SK-N-SH (cell line): ENCODE measurements around the gene MLLT1. TPM values are rescaled to one million over a fixed set of nuclear protein-coding genes. Genes with fewer than 3 reads are reported as not detected.

Experiments used
- CTCF ChIA-PET: fragments of 300-600, 350-600 bp; formaldehyde crosslinking; extraction: SDS; loops from one replicate; lab custom pipeline; 2021; lab: Yijun Ruan, JAX
- POLR2A ChIA-PET: fragments of 350-600 bp; sonication (Branson Sonifier 250); formaldehyde crosslinking; extraction: SDS; loops from one replicate; lab custom pipeline; 2020; ENCODE audit warnings: antibody characterized with exemption, inconsistent platforms; lab: Yijun Ruan, JAX
- DNase-seq: peaks from one replicate; pipeline ENCODE4 v3.0.0; 2012
- H2AFZ ChIP-seq: fragments of 200-600 bp; sonication (generic); 2 replicates; pipeline ENCODE4 v1.8.1; 2016; ENCODE audit warnings: antibody characterized with exemption, mild to moderate bottlenecking, low read depth
- H3F3A ChIP-seq: fragments of 200-600 bp; sonication (generic); replicated peaks from 2 replicates; pipeline ENCODE3; 2016; ENCODE audit warnings: antibody characterized with exemption, mild to moderate bottlenecking; ENCODE audit not compliant: insufficient read depth
- H3K27ac ChIP-seq, 2 experiments: fragments of 200-500 bp in 1 of 2; fragments of 200-600 bp in 1 of 2; sonication (Bioruptor generic) in 1 of 2; sonication (generic), shearing (Covaris generic) in 1 of 2; 2 replicates each; pipeline versions ENCODE4 v1.5.1 to v1.6.1; 2014 to 2016; ENCODE audit warnings: low read depth in 2 of 2, inconsistent platforms in 1 of 2, low read length in 1 of 2, mild to moderate bottlenecking in 1 of 2, mixed read lengths in 1 of 2
- H3K27me3 ChIP-seq: fragments of 200-600 bp; sonication (generic), shearing (Covaris generic); 2 replicates; pipeline ENCODE4 v1.6.1; 2016; ENCODE audit warnings: mixed run types; ENCODE audit not compliant: insufficient read depth
- H3K36me3 ChIP-seq, 2 experiments: fragments of 200-500 bp in 1 of 2; fragments of 200-600 bp in 1 of 2; sonication (Bioruptor generic) in 1 of 2; sonication (generic) in 1 of 2; replicated peaks in 1 of 2; 2 replicates each; pipeline versions ENCODE3 to v1.5.1; 2014 to 2016; ENCODE audit warnings: low read length in 1 of 2, mild to moderate bottlenecking in 1 of 2; ENCODE audit not compliant: insufficient read depth in 2 of 2, control insufficient read depth in 1 of 2
- H3K4me1 ChIP-seq, 2 experiments: fragments of 200-500 bp in 1 of 2; fragments of 200-600 bp in 1 of 2; sonication (Bioruptor generic) in 1 of 2; sonication (generic), shearing (Covaris generic) in 1 of 2; 2 replicates each; pipeline versions ENCODE4 v1.5.1 to v1.6.1; 2014 to 2016; ENCODE audit warnings: low read depth in 1 of 2, low read length in 1 of 2, mixed run types in 1 of 2; ENCODE audit not compliant: insufficient read depth in 2 of 2, control insufficient read depth in 1 of 2
- H3K4me2 ChIP-seq: fragments of 200-600 bp; sonication (generic), shearing (Covaris generic); 2 replicates; pipeline ENCODE4 v1.6.1; 2017; ENCODE audit warnings: mixed run types
- H3K4me3 ChIP-seq, 2 experiments: fragments of 200-500 bp in 1 of 2; fragments of 200-600 bp in 1 of 2; sonication (Bioruptor generic) in 1 of 2; sonication (generic), shearing (Covaris generic) in 1 of 2; 2 replicates each; pipeline versions ENCODE4 v1.5.1 to v1.8.1; 2014 to 2016; ENCODE audit warnings: low read depth in 2 of 2, inconsistent platforms in 1 of 2, low read length in 1 of 2, mild to moderate bottlenecking in 1 of 2, mixed read lengths in 1 of 2, moderate library complexity in 1 of 2
- H3K79me2 ChIP-seq: fragments of 200-600 bp; sonication (generic); 2 replicates; pipeline ENCODE4 v1.8.1; 2017; ENCODE audit warnings: mild to moderate bottlenecking; ENCODE audit not compliant: insufficient read depth
- H3K9ac ChIP-seq: fragments of 200-600 bp; sonication (generic); 2 replicates; pipeline ENCODE4 v1.6.1; 2017; ENCODE audit warnings: mixed run types
- H3K9me2 ChIP-seq: fragments of 200-600 bp; sonication (generic); 2 replicates; pipeline ENCODE4 v1.6.1; 2017; ENCODE audit warnings: mixed run types
- H3K9me3 ChIP-seq: fragments of 200-600 bp; sonication (generic); 2 replicates; pipeline ENCODE4 v1.6.1; 2017; ENCODE audit warnings: mixed run types, mild to moderate bottlenecking, moderate library complexity
- H4K20me1 ChIP-seq: fragments of 200-600 bp; sonication (generic); 2 replicates; pipeline ENCODE4 v1.6.1; 2017; ENCODE audit warnings: mild to moderate bottlenecking, mixed run types; ENCODE audit not compliant: insufficient read depth
- IRF3 ChIP-seq: fragments of 150-350 bp; IDR thresholded peaks from 2 replicates; pipeline ENCODE4 v1.6.1; 2016; ENCODE audit warnings: mild to moderate bottlenecking, low read depth, low read length
- JUND ChIP-seq: IDR thresholded peaks from 2 replicates; pipeline ENCODE4 v1.4.0; 2012
- MAX ChIP-seq: IDR thresholded peaks from 2 replicates; pipeline ENCODE4 v1.4.0; 2012; ENCODE audit warnings: low read depth
- MEF2A ChIP-seq: IDR thresholded peaks from 2 replicates; pipeline ENCODE4 v1.4.0; 2012; ENCODE audit warnings: low read depth, borderline replicate concordance
- MXI1 ChIP-seq: IDR thresholded peaks from 2 replicates; pipeline ENCODE4 v1.6.1; 2012; ENCODE audit warnings: mild to moderate bottlenecking, low read depth, low read length, improper control_type of control experiment
- RAD21 ChIP-seq: IDR thresholded peaks from 2 replicates; pipeline ENCODE4 v1.6.1; 2012; ENCODE audit warnings: mild to moderate bottlenecking, low read length
- RXRA ChIP-seq: IDR thresholded peaks from 2 replicates; pipeline ENCODE4 v1.4.0; 2012; ENCODE audit warnings: low read depth, mild to moderate bottlenecking, borderline replicate concordance
- SMC3 ChIP-seq: IDR thresholded peaks from 2 replicates; pipeline ENCODE4 v1.6.1; 2012; ENCODE audit warnings: low read depth, low read length, improper control_type of control experiment
- TAF1 ChIP-seq: IDR thresholded peaks from 2 replicates; pipeline ENCODE4 v1.6.1; 2012; ENCODE audit warnings: low read depth, mild to moderate bottlenecking, low read length, moderate library complexity, borderline replicate concordance
- TCF12 ChIP-seq: IDR thresholded peaks from 2 replicates; pipeline ENCODE4 v1.4.0; 2012
- TEAD4 ChIP-seq: IDR thresholded peaks from 2 replicates; pipeline ENCODE4 v1.4.0; 2012; ENCODE audit warnings: mild to moderate bottlenecking, borderline replicate concordance; ENCODE audit not compliant: insufficient read depth
- USF1 ChIP-seq: IDR thresholded peaks from 2 replicates; pipeline ENCODE4 v1.4.0; 2012; ENCODE audit warnings: low read depth, borderline replicate concordance
- USF2 ChIP-seq: fragments of 150-350 bp; IDR thresholded peaks from 2 replicates; pipeline ENCODE4 v1.6.1; 2017; ENCODE audit warnings: antibody characterized with exemption, low read length, low read depth, borderline replicate concordance
- ZBTB33 ChIP-seq: IDR thresholded peaks from 2 replicates; pipeline ENCODE4 v1.4.0; 2012; ENCODE audit warnings: low read depth, borderline replicate concordance
- WGBS: methylation state at CpG from one replicate; pipeline ENCODE4 v1.1.6; 2017; ENCODE audit warnings: low lambda C conversion rate; 5-methylcytosine and 5-hydroxymethylcytosine counted together
- polyA plus RNA-seq, 3 experiments: library from polyadenylated mRNA; depleted of rRNA; stranded (reverse); fragments of >200 nt; gene quantifications; 2 replicates each; pipeline ENCODE4 v1.2.3, GENCODE V29; 2012
- TF ChIP-seq, protein P1 (sequence below): IDR thresholded peaks from 2 replicates; pipeline ENCODE4 v1.6.1; 2012; ENCODE audit warnings: mild to moderate bottlenecking, low read depth, low read length, moderate library complexity

The MLLT1 gene
- polyA plus RNA-seq, 1 of the 3 experiments (the other 2 are of a cell fraction), result 19.0 TPM

GRCh38 chr19:6262519-6262918, 17.3 kb downstream of the MLLT1 start:
- ChIA-PET CTCF (no interaction called here), POLR2A (no interaction called here)
- Histone ChIP-seq H3K9ac (no peak overlapping the region), H3K4me3 (no peak overlapping the region), H3K4me1 (peaks cover 0 to 7% of the 10 kb centered on the region in 2 experiments; a peak in 1 of 4 replicates), H3K9me3 (no peaks in the 10 kb centered on the region), H3F3A (no peaks in the 10 kb centered on the region), H3K27ac (no peak overlapping the region), H2AFZ (no peak overlapping the region), H4K20me1 (peaks cover 17% of the 10 kb centered on the region; the same call in 1 of the 2 replicates), H3K36me3 (peaks cover 11 to 31% of the 10 kb centered on the region in 2 experiments), H3K4me2 (no peak overlapping the region), H3K79me2 (peaks cover 70% of the 10 kb centered on the region), H3K27me3 (no peaks in the 10 kb centered on the region), H3K9me2 (no peaks in the 10 kb centered on the region)
- 96% methylated on average over 11 of the region's 11 CpGs for WGBS
- no peak for DNase-seq
- TF ChIP-seq, protein P1, sequence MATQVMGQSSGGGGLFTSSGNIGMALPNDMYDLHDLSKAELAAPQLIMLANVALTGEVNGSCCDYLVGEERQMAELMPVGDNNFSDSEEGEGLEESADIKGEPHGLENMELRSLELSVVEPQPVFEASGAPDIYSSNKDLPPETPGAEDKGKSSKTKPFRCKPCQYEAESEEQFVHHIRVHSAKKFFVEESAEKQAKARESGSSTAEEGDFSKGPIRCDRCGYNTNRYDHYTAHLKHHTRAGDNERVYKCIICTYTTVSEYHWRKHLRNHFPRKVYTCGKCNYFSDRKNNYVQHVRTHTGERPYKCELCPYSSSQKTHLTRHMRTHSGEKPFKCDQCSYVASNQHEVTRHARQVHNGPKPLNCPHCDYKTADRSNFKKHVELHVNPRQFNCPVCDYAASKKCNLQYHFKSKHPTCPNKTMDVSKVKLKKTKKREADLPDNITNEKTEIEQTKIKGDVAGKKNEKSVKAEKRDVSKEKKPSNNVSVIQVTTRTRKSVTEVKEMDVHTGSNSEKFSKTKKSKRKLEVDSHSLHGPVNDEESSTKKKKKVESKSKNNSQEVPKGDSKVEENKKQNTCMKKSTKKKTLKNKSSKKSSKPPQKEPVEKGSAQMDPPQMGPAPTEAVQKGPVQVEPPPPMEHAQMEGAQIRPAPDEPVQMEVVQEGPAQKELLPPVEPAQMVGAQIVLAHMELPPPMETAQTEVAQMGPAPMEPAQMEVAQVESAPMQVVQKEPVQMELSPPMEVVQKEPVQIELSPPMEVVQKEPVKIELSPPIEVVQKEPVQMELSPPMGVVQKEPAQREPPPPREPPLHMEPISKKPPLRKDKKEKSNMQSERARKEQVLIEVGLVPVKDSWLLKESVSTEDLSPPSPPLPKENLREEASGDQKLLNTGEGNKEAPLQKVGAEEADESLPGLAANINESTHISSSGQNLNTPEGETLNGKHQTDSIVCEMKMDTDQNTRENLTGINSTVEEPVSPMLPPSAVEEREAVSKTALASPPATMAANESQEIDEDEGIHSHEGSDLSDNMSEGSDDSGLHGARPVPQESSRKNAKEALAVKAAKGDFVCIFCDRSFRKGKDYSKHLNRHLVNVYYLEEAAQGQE, result no peak
- TF ChIP-seq SMC3, result no peak
- no peak for TF ChIP-seq MAX
- TF ChIP-seq TEAD4, result no peak
- no peak for TF ChIP-seq RXRA
- TF ChIP-seq USF1, result no peak
- TF ChIP-seq IRF3, result no peak
- TF ChIP-seq TCF12, result no peak
- no peak for TF ChIP-seq MXI1
- no peak for TF ChIP-seq MEF2A
- no peak for TF ChIP-seq TAF1

GRCh38 chr19:6261883-6262282, 17.9 kb downstream of the MLLT1 start:
- Histone ChIP-seq H3K27ac (no peak overlapping the region), H3K9me2 (no peaks in the 10 kb centered on the region), H3K27me3 (no peaks in the 10 kb centered on the region), H3F3A (no peaks in the 10 kb centered on the region), H3K4me1 (peaks cover 0 to 7% of the 10 kb centered on the region in 2 experiments; a peak in 1 of 4 replicates), H3K9ac (no peak overlapping the region), H4K20me1 (peaks cover 17% of the 10 kb centered on the region; the same call in 1 of the 2 replicates), H2AFZ (no peak overlapping the region), H3K9me3 (no peaks in the 10 kb centered on the region), H3K4me3 (no peak overlapping the region), H3K36me3 (peaks cover 9 to 31% of the 10 kb centered on the region in 2 experiments), H3K4me2 (no peak overlapping the region), H3K79me2 (peaks cover 70% of the 10 kb centered on the region)
- WGBS, result 89% methylated on average over 8 of the region's 15 CpGs
- ChIA-PET CTCF (interaction anchor here (1.0 to 3.3 kb wide), 5 partner anchors 9 to 43 kb away, joined by 3 to 24 read pairs (median 13); no protein-coding TSS in a partner anchor), POLR2A (no interaction called here)
- TF ChIP-seq ZBTB33 (no peak), RXRA (no peak), JUND (no peak), RAD21 (no peak), USF2 (no peak)
- DNase-seq, result no peak
